Measurements from ENCODE around the gene RFC5. TPM values are rescaled to one million over a fixed set of nuclear protein-coding genes. Genes with fewer than 3 reads are reported as not detected.
A peak's percentile ranks its signal among the peaks of the same experiment; 100 is the strongest.

Gene RFC5
- total RNA-seq, 1 experiment from 2014 or later: 50.4 TPM

GRCh38 chr12:118032188-118032587, 15.7 kb downstream of the RFC5 start:
- TF ChIP-seq, protein P1, sequence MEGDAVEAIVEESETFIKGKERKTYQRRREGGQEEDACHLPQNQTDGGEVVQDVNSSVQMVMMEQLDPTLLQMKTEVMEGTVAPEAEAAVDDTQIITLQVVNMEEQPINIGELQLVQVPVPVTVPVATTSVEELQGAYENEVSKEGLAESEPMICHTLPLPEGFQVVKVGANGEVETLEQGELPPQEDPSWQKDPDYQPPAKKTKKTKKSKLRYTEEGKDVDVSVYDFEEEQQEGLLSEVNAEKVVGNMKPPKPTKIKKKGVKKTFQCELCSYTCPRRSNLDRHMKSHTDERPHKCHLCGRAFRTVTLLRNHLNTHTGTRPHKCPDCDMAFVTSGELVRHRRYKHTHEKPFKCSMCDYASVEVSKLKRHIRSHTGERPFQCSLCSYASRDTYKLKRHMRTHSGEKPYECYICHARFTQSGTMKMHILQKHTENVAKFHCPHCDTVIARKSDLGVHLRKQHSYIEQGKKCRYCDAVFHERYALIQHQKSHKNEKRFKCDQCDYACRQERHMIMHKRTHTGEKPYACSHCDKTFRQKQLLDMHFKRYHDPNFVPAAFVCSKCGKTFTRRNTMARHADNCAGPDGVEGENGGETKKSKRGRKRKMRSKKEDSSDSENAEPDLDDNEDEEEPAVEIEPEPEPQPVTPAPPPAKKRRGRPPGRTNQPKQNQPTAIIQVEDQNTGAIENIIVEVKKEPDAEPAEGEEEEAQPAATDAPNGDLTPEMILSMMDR (conservative IDR thresholded peaks at IDR 0.05): no peak
- Histone ChIP-seq H3K23ac (ENCODE audit: insufficient read length, low read depth, low read length) (no peak overlapping the region), H3K4ac (ENCODE audit: low read depth, low read length) (no peak overlapping the region), H4K8ac (replicated peaks; ENCODE audit: insufficient read length, low read depth, low read length) (no peak overlapping the region), H3T11ph (ENCODE audit: low read length) (no peak overlapping the region), H3K9ac (ENCODE audit: extremely low read depth, insufficient read length, low read length) (no peak overlapping the region), H3K9me3 (ENCODE audit: control insufficient read depth, low read depth, low read length) (no peaks in the 10 kb centered on the region), H3K79me1 (ENCODE audit: insufficient read depth, low read depth, low read length, poor library complexity, severe bottlenecking) (no peaks in the 10 kb centered on the region), H2BK20ac (ENCODE audit: low read depth, low read length, poor library complexity, severe bottlenecking) (no peak overlapping the region), H4K91ac (ENCODE audit: insufficient read length, low read depth, low read length) (no peak overlapping the region), H3K27me3 (ENCODE audit: insufficient read depth, low read length) (no peaks in the 10 kb centered on the region), H2BK12ac (ENCODE audit: insufficient read length, low read depth, low read length) (no peak overlapping the region), H2BK15ac (ENCODE audit: low read depth, low read length) (no peak overlapping the region), H2AK5ac (ENCODE audit: insufficient read length, low read length) (no peak overlapping the region), H3K27ac (ENCODE audit: insufficient read length, low read depth, low read length) (no peak overlapping the region), H3K4me1 (ENCODE audit: insufficient read depth, low read length) (no peaks in the 10 kb centered on the region), H3K56ac (ENCODE audit: insufficient read length, low read depth, low read length) (no peak overlapping the region), H3K79me2 (ENCODE audit: insufficient read depth, low read length) (no peaks in the 10 kb centered on the region; the same call in 1 of the 2 replicates), H2BK5ac (ENCODE audit: insufficient read length, low read length) (no peak overlapping the region), H4K5ac (ENCODE audit: insufficient read length, low read depth, low read length) (no peak overlapping the region), H2AFZ (ENCODE audit: low read length) (no peak overlapping the region), H3K4me2 (ENCODE audit: insufficient read depth, insufficient read length, low read length) (no peak overlapping the region), H3K14ac (ENCODE audit: insufficient read depth, low read length) (no peak overlapping the region), H3K23me2 (ENCODE audit: insufficient read length, low read depth, low read length, poor library complexity, severe bottlenecking) (no peaks in the 10 kb centered on the region), H3K18ac (ENCODE audit: insufficient read length, low read depth, low read length) (no peak overlapping the region), H2BK120ac (ENCODE audit: low read depth, low read length, poor library complexity, severe bottlenecking) (no peak overlapping the region), H4K20me1 (ENCODE audit: control insufficient read depth, insufficient read depth, insufficient read length) (no peaks in the 10 kb centered on the region)
- no CpG with 5 or more reads among the region's 7 CpGs for WGBS (ENCODE audit: extremely low coverage, insufficient read length, low lambda C conversion rate)
- no peaks in the 10 kb centered on the region; a peak in 1 of 5 replicates for H3K9me3 Mint-ChIP-seq
- H3K4me3 Mint-ChIP-seq: no peak overlapping the region
- peak overlapping the region in 2 of 3 experiments; percentile 12 to 83; a peak in 1 of 7 replicates for H3K27ac Mint-ChIP-seq
- H3K4me1 Mint-ChIP-seq: 0 out of 4 replicates have a peak, but pooled peaks cover 0 to 4% of the 10 kb centered on the region in 2 experiments
- peaks cover 41 to 91% (median 84%) of the 10 kb centered on the region in 3 experiments for H3K36me3 Mint-ChIP-seq (ENCODE audit: insufficient read depth in 1 of 3, low read depth in 3 of 3)
- no peaks in the 10 kb centered on the region for H3K27me3 Mint-ChIP-seq (ENCODE audit: low read depth)
- no peak for DNase-seq

Measured in H9 (cell line).